B cell (primary cell): ENCODE results near the gene SOX3. TPM values are rescaled to one million over a fixed set of nuclear protein-coding genes. Genes with fewer than 3 reads are reported as not detected.

ENCODE experiments used
- ATAC-seq: fragments of 200-7000 bp; cut with Tn5 transposase; one replicate; pipeline ENCODE4 v1.10.0; 2021; ENCODE audit warnings: low read depth, mild to moderate bottlenecking, moderate number of reproducible peaks, moderate library complexity
- CTCF ChIA-PET: fragments of 350-600 bp; sonication (Branson Sonifier 250); formaldehyde crosslinking; loops from one replicate; lab custom pipeline; 2021; ENCODE audit warnings: antibody characterized with exemption, inconsistent platforms; lab: Charles Lee
- POLR2A ChIA-PET: fragments of 350-600 bp; sonication (Branson Sonifier 250); formaldehyde crosslinking; loops from one replicate; lab custom pipeline; 2021; ENCODE audit warnings: antibody characterized with exemption; lab: Charles Lee
- DNase-seq: peaks from one replicate; pipeline ENCODE4 v3.0.0; 2013
- H2AFZ ChIP-seq: 2 replicates; pipeline ENCODE4 v1.6.1; 2012; ENCODE audit warnings: mild to moderate bottlenecking, low read depth, low read length; ENCODE audit not compliant: insufficient read depth, poor library complexity, severe bottlenecking
- H3K27ac ChIP-seq, 2 donors: 1 replicate in 1 of 2; 2 replicates in 1 of 2; pipeline ENCODE4 v1.5.1; 2012 to 2013; ENCODE audit warnings: low read length in 2 of 2, mild to moderate bottlenecking in 2 of 2, moderate library complexity in 1 of 2
- H3K27me3 ChIP-seq, 4 experiments: fragments of 200-600 bp in 1 of 4; sonication (generic) in 1 of 4; replicated peaks in 1 of 4; 1 replicate in 2 of 4; 2 replicates in 2 of 4; pipeline versions ENCODE4 v1.6.1 to v1.7.0; 2013 to 2016; ENCODE audit warnings: low read length in 3 of 4, mild to moderate bottlenecking in 2 of 4, mixed read lengths in 1 of 4, moderate library complexity in 1 of 4; ENCODE audit not compliant: insufficient read depth in 4 of 4, control insufficient read depth in 3 of 4; ENCODE audit errors: control extremely low read depth in 1 of 4
- H3K36me3 ChIP-seq, 2 experiments: replicated peaks in 1 of 2; 1 replicate in 1 of 2; 2 replicates in 1 of 2; pipeline versions ENCODE4 v1.6.1 to v1.7.1; 2013; ENCODE audit warnings: low read length in 1 of 2; ENCODE audit not compliant: insufficient read depth in 2 of 2, control insufficient read depth in 1 of 2; ENCODE audit errors: control extremely low read depth in 1 of 2, extremely low read depth in 1 of 2
- H3K4me1 ChIP-seq, 2 donors: fragments of 200-600 bp in 1 of 2; sonication (generic) in 1 of 2; 1 replicate in 1 of 2; 2 replicates in 1 of 2; pipeline versions ENCODE4 v1.5.1 to v1.6.1; 2013 to 2017; ENCODE audit warnings: low read length in 2 of 2; ENCODE audit not compliant: control insufficient read depth in 2 of 2, insufficient read depth in 2 of 2
- H3K4me2 ChIP-seq: replicated peaks from 2 replicates; pipeline ENCODE3; 2012; ENCODE audit warnings: mild to moderate bottlenecking, low read depth, low read length; ENCODE audit not compliant: poor library complexity, severe bottlenecking
- H3K4me3 ChIP-seq, 5 experiments: fragments of 200-600 bp in 1 of 5; sonication (generic) in 1 of 5; 1 replicate in 3 of 5; 2 replicates in 2 of 5; pipeline versions ENCODE4 v1.5.1 to v1.7.0; 2011 to 2016; ENCODE audit warnings: low read length in 4 of 5, mild to moderate bottlenecking in 4 of 5, low read depth in 2 of 5, control low read depth in 1 of 5, moderate library complexity in 1 of 5; ENCODE audit not compliant: insufficient read depth in 1 of 5; ENCODE audit errors: control extremely low read depth in 1 of 5, extremely low read depth in 1 of 5
- H3K79me2 ChIP-seq: fragments of 200-600 bp; sonication (generic); one replicate; pipeline ENCODE4 v1.6.0; 2016; ENCODE audit warnings: low read length; ENCODE audit not compliant: control insufficient read depth, insufficient read depth
- H3K9ac ChIP-seq: fragments of 200-600 bp; sonication (generic); 2 replicates; pipeline ENCODE4 v1.6.1; 2017; ENCODE audit warnings: mild to moderate bottlenecking, low read length, moderate library complexity
- H3K9me3 ChIP-seq, 3 donors: one replicate each; pipeline versions ENCODE4 v1.6.1 to v1.7.1; 2013; ENCODE audit warnings: low read length in 2 of 3; ENCODE audit not compliant: control insufficient read depth in 2 of 3, insufficient read depth in 1 of 3; ENCODE audit errors: control extremely low read depth in 1 of 3
- H4K20me1 ChIP-seq: 2 replicates; pipeline ENCODE4 v1.6.0; 2012; ENCODE audit warnings: mild to moderate bottlenecking, low read length; ENCODE audit not compliant: insufficient read depth, control insufficient read depth, poor library complexity, severe bottlenecking
- H3K27ac Mint-ChIP-seq: one replicate; pipeline ENCODE4 v1.8.0; 2021; ENCODE audit warnings: mixed read lengths
- H3K27me3 Mint-ChIP-seq: one replicate; pipeline ENCODE4 v1.8.0; 2021; ENCODE audit warnings: mixed read lengths
- H3K4me1 Mint-ChIP-seq: one replicate; pipeline ENCODE4 v1.8.0; 2021; ENCODE audit warnings: mixed read lengths
- H3K4me3 Mint-ChIP-seq: one replicate; pipeline ENCODE4 v1.8.0; 2021; ENCODE audit warnings: mixed read lengths
- H3K9me3 Mint-ChIP-seq: one replicate; pipeline ENCODE4 v1.8.0; 2022; ENCODE audit warnings: mixed read lengths; ENCODE audit not compliant: insufficient read depth
- EZH2 ChIP-seq: IDR thresholded peaks from 2 replicates; pipeline ENCODE4 v1.6.1; 2012; ENCODE audit warnings: borderline replicate concordance, low read depth, mild to moderate bottlenecking, moderate library complexity, low read length; ENCODE audit not compliant: insufficient read depth, poor library complexity, severe bottlenecking
- WGBS: methylation state at CpG from one replicate; pipeline ENCODE4 v1.1.5; 2013; ENCODE audit warnings: missing lambda C conversion rate; ENCODE audit not compliant: insufficient coverage; 5-methylcytosine and 5-hydroxymethylcytosine counted together
- intact Hi-C: fragments of 100-400 bp; cut with micrococcal nuclease; formaldehyde crosslinking; loops from one replicate; pipeline ENCODE4 v1.10.0; 2022
- polyA plus RNA-seq: library from polyadenylated mRNA; depleted of rRNA; stranded (reverse); fragments of >200 nt; gene quantifications from 2 replicates; pipeline ENCODE4 v1.2.3, GENCODE V29; 2012
- total RNA-seq, 2 donors: library from RNA; stranded (reverse); fragments of 120-200 nt in 1 of 2; gene quantifications; 1 replicate in 1 of 2; 2 replicates in 1 of 2; pipeline versions ENCODE4 v1.2.3 to v1.2.4, GENCODE V29; 2013 to 2022
- TF ChIP-seq, protein P1 (sequence below): fragments of 200-600 bp; IDR thresholded peaks from one replicate; pipeline ENCODE4 v1.8.0; 2022; ENCODE audit warnings: antibody characterized with exemption, mild to moderate bottlenecking

Gene SOX3
- total and polyA plus RNA-seq, 2 donors (not counting 1 experiment from before 2014, with no cell fraction given), result not detected

DNA sequence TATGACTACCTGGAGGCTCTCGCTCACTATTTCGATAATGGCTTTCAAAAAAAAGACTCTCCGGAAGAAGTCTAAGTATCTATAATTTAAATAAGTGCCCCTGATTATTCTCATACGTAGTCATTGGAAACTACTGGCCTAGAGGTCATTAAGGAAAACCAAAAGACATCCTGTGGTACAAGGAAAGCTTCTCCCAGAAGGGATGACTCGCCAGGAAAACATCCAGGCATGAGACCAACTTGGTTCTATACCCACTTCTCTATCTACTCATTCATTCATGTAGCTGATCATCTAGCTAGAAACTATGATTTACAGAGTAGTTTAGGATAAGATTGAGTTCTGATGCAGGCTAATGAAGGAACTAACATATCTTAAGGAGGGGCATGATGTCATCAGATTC, 37.7 kb downstream of the SOX3 start:
- POLR2A ChIA-PET, result no interaction called here
- Histone ChIP-seq H3K9ac (no peak overlapping the region), H3K4me2 (no peak overlapping the region), H3K36me3 (no peaks in the 10 kb centered on the region), H3K27ac (no peak overlapping the region), H4K20me1 (no peaks in the 10 kb centered on the region), H3K4me1 (no peaks in the 10 kb centered on the region), H3K27me3 (no peaks in the 10 kb centered on the region), H3K79me2 (no peaks in the 10 kb centered on the region), H2AFZ (no peak overlapping the region), H3K9me3 (no peaks in the 10 kb centered on the region), H3K4me3 (no peak overlapping the region)
- CTCF ChIA-PET, result no interaction called here
- Mint-ChIP-seq H3K27me3 (no peaks in the 10 kb centered on the region), H3K27ac (no peak overlapping the region), H3K4me3 (no peak overlapping the region), H3K4me1 (no peaks in the 10 kb centered on the region), H3K9me3 (no peaks in the 10 kb centered on the region)
- 100% methylated on average over 2 of the region's 5 CpGs for WGBS
- no peak for DNase-seq
- TF ChIP-seq, protein P1, sequence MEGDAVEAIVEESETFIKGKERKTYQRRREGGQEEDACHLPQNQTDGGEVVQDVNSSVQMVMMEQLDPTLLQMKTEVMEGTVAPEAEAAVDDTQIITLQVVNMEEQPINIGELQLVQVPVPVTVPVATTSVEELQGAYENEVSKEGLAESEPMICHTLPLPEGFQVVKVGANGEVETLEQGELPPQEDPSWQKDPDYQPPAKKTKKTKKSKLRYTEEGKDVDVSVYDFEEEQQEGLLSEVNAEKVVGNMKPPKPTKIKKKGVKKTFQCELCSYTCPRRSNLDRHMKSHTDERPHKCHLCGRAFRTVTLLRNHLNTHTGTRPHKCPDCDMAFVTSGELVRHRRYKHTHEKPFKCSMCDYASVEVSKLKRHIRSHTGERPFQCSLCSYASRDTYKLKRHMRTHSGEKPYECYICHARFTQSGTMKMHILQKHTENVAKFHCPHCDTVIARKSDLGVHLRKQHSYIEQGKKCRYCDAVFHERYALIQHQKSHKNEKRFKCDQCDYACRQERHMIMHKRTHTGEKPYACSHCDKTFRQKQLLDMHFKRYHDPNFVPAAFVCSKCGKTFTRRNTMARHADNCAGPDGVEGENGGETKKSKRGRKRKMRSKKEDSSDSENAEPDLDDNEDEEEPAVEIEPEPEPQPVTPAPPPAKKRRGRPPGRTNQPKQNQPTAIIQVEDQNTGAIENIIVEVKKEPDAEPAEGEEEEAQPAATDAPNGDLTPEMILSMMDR, result no peak
- no peak for TF ChIP-seq EZH2
- no peak for ATAC-seq
- intact Hi-C loops, result no loop called here

Other genes with a start within 250 kb of the SOX3 start
- gene LINC00632, start 204.7 kb upstream of the SOX3 start, total RNA-seq, result not detected in 2 replicates
- not detected in 2 replicates for gene LINC00632, start 204.7 kb upstream of the SOX3 start, polyA plus RNA-seq